Upper lobe of left lung (tissue), 6 donors: Measurements from ENCODE around the gene DCBLD1. TPM values are rescaled to one million over a fixed set of nuclear protein-coding genes. Genes with fewer than 3 reads are reported as not detected.

Source experiments
- ATAC-seq, 2 donors: fragments of 200-7000 bp; cut with Tn5 transposase; one replicate each; pipeline ENCODE4 v1.9.1; 2022; ENCODE audit warnings: mild to moderate bottlenecking in 2 of 2, moderate library complexity in 2 of 2; ENCODE audit not compliant: low FRiP score in 2 of 2
- DNase-seq, 2 donors: peaks; one replicate each; pipeline ENCODE4 v3.0.0-alpha.2; 2019 to 2020
- H3K27ac ChIP-seq, 4 donors: fragments of 200-600 bp; sonication (generic); one replicate each; pipeline ENCODE4 v1.5.1; 2016 to 2019
- H3K27me3 ChIP-seq, 4 donors: fragments of 200-600 bp; sonication (generic); one replicate each; pipeline ENCODE4 v1.5.1; 2017 to 2019
- H3K36me3 ChIP-seq, 4 donors: fragments of 200-600 bp; sonication (generic); one replicate each; pipeline ENCODE4 v1.5.1; 2016 to 2019
- H3K4me1 ChIP-seq, 4 donors: fragments of 200-600 bp; sonication (generic); one replicate each; pipeline ENCODE4 v1.5.1; 2018 to 2019
- H3K4me3 ChIP-seq, 4 donors: fragments of 200-600 bp; sonication (generic); one replicate each; pipeline ENCODE4 v1.5.1; 2017 to 2019; ENCODE audit warnings: mild to moderate bottlenecking in 2 of 4, moderate library complexity in 1 of 4
- H3K9me3 ChIP-seq, 4 donors: fragments of 200-600 bp; sonication (generic); one replicate each; pipeline ENCODE4 v1.5.1; 2018 to 2019
- CTCF ChIP-seq, 6 experiments: fragments of 450-650 bp in 4 of 6; fragments of 200-600 bp in 2 of 6; sonication (generic) in 2 of 6; IDR thresholded peaks; one replicate each; pipeline ENCODE4 v1.5.1; 2016 to 2019; ENCODE audit warnings: antibody characterized with exemption in 6 of 6
- EP300 ChIP-seq, 4 donors: sonication (generic); formaldehyde crosslinking; IDR thresholded peaks; one replicate each; pipeline ENCODE4 v1.5.1; 2017; ENCODE audit warnings: antibody characterized with exemption in 4 of 4, control low read depth in 2 of 4
- POLR2A ChIP-seq, 4 donors: fragments of 450-650 bp; IDR thresholded peaks; one replicate each; pipeline ENCODE4 v1.5.1; 2016 to 2017; ENCODE audit warnings: antibody characterized with exemption in 4 of 4, mild to moderate bottlenecking in 2 of 4
- POLR2AphosphoS5 ChIP-seq, 2 donors: sonication (generic); formaldehyde crosslinking; IDR thresholded peaks; one replicate each; pipeline ENCODE4 v1.5.1; 2017; ENCODE audit warnings: antibody characterized with exemption in 2 of 2
- WGBS, 2 donors: methylation state at CpG; one replicate each; pipeline ENCODE4 v1.1.5; 2017 to 2018; 5-methylcytosine and 5-hydroxymethylcytosine counted together
- total RNA-seq, 6 donors: library from RNA; depleted of rRNA in 4 of 6; stranded (reverse); fragments of >200 nt in 4 of 6; gene quantifications; one replicate each; pipeline versions ENCODE4 v1.1.0 to v1.2.1, GENCODE V29; 2016 to 2021
- donor health status: DM: no; HTN: no; CAD: no; lungs with moderate emphysema.
- donor health status: DM: no; HTN: yes; CAD: no; lungs with severe emphysema.

DCBLD1 gene
- total RNA-seq, 6 donors from 2014 or later: 12.5 to 48.1 (median 19.6) TPM

GRCh38 chr6:117485433-117485832, 3.0 kb downstream of the DCBLD1 start:
- Histone ChIP-seq H3K4me3 (peak overlapping the region in 1 of 4 donors; percentile 75), H3K27me3 (no peaks in the 10 kb centered on the region), H3K27ac (peak overlapping the region in 2 of 4 donors; percentile 37 to 91), H3K9me3 (no peaks in the 10 kb centered on the region), H3K4me1 (peaks cover 15 to 34% (median 24%) of the 10 kb centered on the region in 4 donors), H3K36me3 (peaks cover 0 to 3% (median 0%) of the 10 kb centered on the region in 4 donors)
- ATAC-seq (no peak), DNase-seq (no peak)
- TF ChIP-seq EP300 (IDR thresholded peaks at IDR 0.05) (no peak), CTCF (IDR thresholded peaks at IDR 0.05) (no peak)

- Histone ChIP-seq H3K9me3 (no peaks in the 10 kb centered on the region), H3K27me3 (no peaks in the 10 kb centered on the region), H3K4me3 (no peak overlapping the region), H3K27ac (peak overlapping the region in 2 of 4 donors; percentile 23 to 31), H3K36me3 (peaks cover 0 to 3% (median 0%) of the 10 kb centered on the region in 4 donors), H3K4me1 (peaks cover 8 to 25% (median 21%) of the 10 kb centered on the region in 4 donors)
- DNase-seq (no peak), ATAC-seq (no peak)
- 85 to 90% methylated on average over 7 of the region's 7 CpGs for WGBS, 2 donors
- TF ChIP-seq POLR2A (IDR thresholded peaks at IDR 0.05): no peak
- TF ChIP-seq POLR2AphosphoS5 (IDR thresholded peaks at IDR 0.05): peak in 1 of 2 donors; percentile 14
These were observed 5.3 kb downstream of the DCBLD1 start for GRCh38 chr6:117487821-117488220.

- WGBS, 2 donors: 90 to 97% methylated on average over 2 of the region's 2 CpGs
- H3K4me1 ChIP-seq: peaks cover 10 to 37% (median 20%) of the 10 kb centered on the region in 4 donors
- TF ChIP-seq EP300 (IDR thresholded peaks at IDR 0.05) (no peak), CTCF (IDR thresholded peaks at IDR 0.05) (no peak), POLR2A (IDR thresholded peaks at IDR 0.05) (no peak), POLR2AphosphoS5 (IDR thresholded peaks at IDR 0.05) (no peak)
- H3K27ac ChIP-seq: no peak overlapping the region
- no peak for DNase-seq
- no peaks in the 10 kb centered on the region for H3K27me3 ChIP-seq
- no peak overlapping the region for H3K4me3 ChIP-seq
- H3K9me3 ChIP-seq: no peaks in the 10 kb centered on the region
- peaks cover 0 to 3% (median 0%) of the 10 kb centered on the region in 4 donors for H3K36me3 ChIP-seq
- ATAC-seq: no peak
These were observed 6.5 kb downstream of the DCBLD1 start for GRCh38 chr6:117489003-117489402.

- no peaks in the 10 kb centered on the region for H3K27me3 ChIP-seq
- WGBS, 2 donors: 76% methylated on average over 5 of the region's 5 CpGs
- no peak for TF ChIP-seq POLR2A (IDR thresholded peaks at IDR 0.05)
- TF ChIP-seq CTCF (IDR thresholded peaks at IDR 0.05): no peak
- TF ChIP-seq POLR2AphosphoS5 (IDR thresholded peaks at IDR 0.05): no peak
- TF ChIP-seq EP300 (IDR thresholded peaks at IDR 0.05): no peak
- DNase-seq (no peak), ATAC-seq (no peak)
- H3K4me1 ChIP-seq: peaks cover 17 to 42% (median 26%) of the 10 kb centered on the region in 4 donors
- no peak overlapping the region for H3K4me3 ChIP-seq
- no peaks in the 10 kb centered on the region for H3K9me3 ChIP-seq
- no peaks in the 10 kb centered on the region for H3K36me3 ChIP-seq
- no peak overlapping the region for H3K27ac ChIP-seq
These were observed 9.4 kb downstream of the DCBLD1 start for GRCh38 chr6:117491916-117492315.

- Histone ChIP-seq H3K36me3 (no peaks in the 10 kb centered on the region), H3K27me3 (no peaks in the 10 kb centered on the region), H3K27ac (peak overlapping the region in 2 of 4 donors; percentile 2 to 77), H3K4me1 (peaks cover 30 to 49% (median 39%) of the 10 kb centered on the region in 4 donors), H3K4me3 (no peak overlapping the region), H3K9me3 (no peaks in the 10 kb centered on the region)
- TF ChIP-seq EP300 (IDR thresholded peaks at IDR 0.05) (no peak), POLR2A (IDR thresholded peaks at IDR 0.05) (no peak), CTCF (IDR thresholded peaks at IDR 0.05) (no peak), POLR2AphosphoS5 (IDR thresholded peaks at IDR 0.05) (no peak)
- ATAC-seq: no peak
- no peak for DNase-seq
- 88 to 90% methylated on average over 2 of the region's 2 CpGs for WGBS, 2 donors
These were observed 11.0 kb downstream of the DCBLD1 start for GRCh38 chr6:117493470-117493869.
